Fibroblast of lung (primary cell): ENCODE results near the gene TNFSF8. TPM values are rescaled to one million over a fixed set of nuclear protein-coding genes. Genes with fewer than 3 reads are reported as not detected.

Experiments
- DNase-seq, 2 donors: peaks; one replicate each; pipeline versions ENCODE4 v3.0.0 to v3.0.0-alpha.2; 2010; ENCODE audit warnings: low read depth in 2 of 2
- H2AFZ ChIP-seq: 2 replicates; pipeline ENCODE4 v1.5.1; 2012; ENCODE audit warnings: low read length, control low read depth, inconsistent platforms
- H3K27ac ChIP-seq: 2 replicates; pipeline ENCODE4 v1.5.1; 2011; ENCODE audit warnings: low read length, control low read depth; ENCODE audit not compliant: insufficient read depth
- H3K27me3 ChIP-seq: 2 replicates; pipeline ENCODE4 v1.5.1; 2011; ENCODE audit warnings: mild to moderate bottlenecking, low read length; ENCODE audit not compliant: control insufficient read depth, insufficient read depth
- H3K36me3 ChIP-seq: 2 replicates; pipeline ENCODE4 v1.5.1; 2011; ENCODE audit warnings: low read length; ENCODE audit not compliant: control insufficient read depth, insufficient read depth
- H3K4me1 ChIP-seq: 2 replicates; pipeline ENCODE4 v1.5.1; 2011; ENCODE audit warnings: low read length; ENCODE audit not compliant: control insufficient read depth, insufficient read depth; ENCODE audit errors: extremely low read depth
- H3K4me2 ChIP-seq: 2 replicates; pipeline ENCODE4 v1.5.1; 2011; ENCODE audit warnings: low read length, control low read depth; ENCODE audit not compliant: insufficient read depth; ENCODE audit errors: extremely low read depth
- H3K4me3 ChIP-seq, 4 experiments: fragments of 200-600 bp in 1 of 4; sonication (generic) in 1 of 4; replicated peaks in 1 of 4; 2 replicates each; pipeline ENCODE4 v1.5.1; 2011 to 2016; ENCODE audit warnings: low read length in 4 of 4, low read depth in 3 of 4, mild to moderate bottlenecking in 3 of 4, control low read depth in 2 of 4, inconsistent platforms in 1 of 4, mixed read lengths in 1 of 4; ENCODE audit not compliant: insufficient read depth in 1 of 4; ENCODE audit errors: control extremely low read depth in 1 of 4
- H3K79me2 ChIP-seq: 2 replicates; pipeline ENCODE4 v1.5.1; 2012; ENCODE audit warnings: mild to moderate bottlenecking, low read length, inconsistent platforms; ENCODE audit not compliant: control insufficient read depth, insufficient read depth
- H3K9ac ChIP-seq: 2 replicates; pipeline ENCODE4 v1.5.1; 2011; ENCODE audit warnings: mild to moderate bottlenecking, low read length, control low read depth; ENCODE audit not compliant: insufficient read depth
- H3K9me3 ChIP-seq: 2 replicates; pipeline ENCODE4 v1.5.1; 2012; ENCODE audit warnings: low read depth, low read length; ENCODE audit not compliant: control insufficient read depth, insufficient read depth
- H4K20me1 ChIP-seq: 2 replicates; pipeline ENCODE4 v1.5.1; 2011; ENCODE audit warnings: low read length; ENCODE audit not compliant: control insufficient read depth, insufficient read depth; ENCODE audit errors: extremely low read depth
- CTCF ChIP-seq, 2 donors: IDR thresholded peaks in 1 of 2; conservative IDR thresholded peaks in 1 of 2; 1 replicate in 1 of 2; 2 replicates in 1 of 2; pipeline ENCODE4 v1.5.1; 2011 to 2012; ENCODE audit warnings: low read length in 2 of 2, control low read depth in 1 of 2, inconsistent platforms in 1 of 2, low read depth in 1 of 2, mild to moderate bottlenecking in 1 of 2
- EZH2 ChIP-seq: IDR thresholded peaks from 2 replicates; pipeline ENCODE4 v1.5.1; 2012; ENCODE audit warnings: low read length, control low read depth, mild to moderate bottlenecking; ENCODE audit errors: missing control alignments
- polyA plus RNA-seq, 2 donors: library from polyadenylated mRNA; depleted of rRNA in 1 of 2; stranded (reverse) in 1 of 2; unstranded in 1 of 2; fragments of >200 nt; gene quantifications; 2 replicates each; pipeline ENCODE4 v1.2.1, GENCODE V29; 2011 to 2012; ENCODE audit warnings: missing spikeins in 1 of 2
- total RNA-seq: library from RNA; depleted of rRNA; stranded (reverse); fragments of >200 nt; gene quantifications from 2 replicates; pipeline ENCODE4 v1.2.1, GENCODE V29; 2014

Gene TNFSF8
- total and polyA plus RNA-seq, 2 donors (not counting 1 experiment from before 2014, with no cell fraction given): not detected

GRCh38 chr9:114898741-114899140 is 31.6 kb downstream of the TNFSF8 start:
- Histone ChIP-seq H3K36me3 (no peaks in the 10 kb centered on the region), H3K79me2 (no peaks in the 10 kb centered on the region), H2AFZ (no peak overlapping the region), H3K27ac (no peak overlapping the region), H4K20me1 (no peaks in the 10 kb centered on the region), H3K4me2 (no peak overlapping the region), H3K9me3 (no peaks in the 10 kb centered on the region), H3K9ac (no peak overlapping the region), H3K27me3 (no peaks in the 10 kb centered on the region), H3K4me1 (peaks cover 39% of the 10 kb centered on the region), H3K4me3 (no peak overlapping the region)
- no peak for TF ChIP-seq EZH2
- no peak for TF ChIP-seq CTCF (conservative IDR thresholded peaks at IDR 0.05 in 1 of 2, IDR thresholded peaks at IDR 0.05 in 1 of 2; ENCODE audit: low read depth in 1 of 2, low read length in 2 of 2)
- DNase-seq: no peak

GRCh38 chr9:114897196-114897595 is 33.2 kb downstream of the TNFSF8 start:
- no peak overlapping the region for H3K9ac ChIP-seq
- no peaks in the 10 kb centered on the region for H3K36me3 ChIP-seq
- no peak overlapping the region for H3K4me2 ChIP-seq
- H3K9me3 ChIP-seq: no peaks in the 10 kb centered on the region
- no peaks in the 10 kb centered on the region for H3K79me2 ChIP-seq
- H2AFZ ChIP-seq: no peak overlapping the region
- DNase-seq: peak in 1 of 2 donors; percentile 28
- peak overlapping the region; percentile 4 for H3K27ac ChIP-seq
- H3K4me3 ChIP-seq: no peak overlapping the region
- H3K4me1 ChIP-seq: peaks cover 37% of the 10 kb centered on the region
- H3K27me3 ChIP-seq: no peaks in the 10 kb centered on the region
- H4K20me1 ChIP-seq: no peaks in the 10 kb centered on the region
- no peak for TF ChIP-seq CTCF (conservative IDR thresholded peaks at IDR 0.05 in 1 of 2, IDR thresholded peaks at IDR 0.05 in 1 of 2; ENCODE audit: low read depth in 1 of 2, low read length in 2 of 2)
- TF ChIP-seq EZH2: no peak

GRCh38 chr9:114896344-114896743 is 34.0 kb downstream of the TNFSF8 start:
- no peaks in the 10 kb centered on the region for H3K79me2 ChIP-seq
- H3K36me3 ChIP-seq: no peaks in the 10 kb centered on the region
- H3K4me1 ChIP-seq: peaks cover 32% of the 10 kb centered on the region
- H4K20me1 ChIP-seq: no peaks in the 10 kb centered on the region
- H3K9me3 ChIP-seq: no peaks in the 10 kb centered on the region
- no peak overlapping the region for H3K4me3 ChIP-seq
- H2AFZ ChIP-seq: no peak overlapping the region
- H3K9ac ChIP-seq: no peak overlapping the region
- no peak for DNase-seq
- no peak overlapping the region for H3K4me2 ChIP-seq
- no peak overlapping the region for H3K27ac ChIP-seq
- TF ChIP-seq EZH2: no peak
- no peak for TF ChIP-seq CTCF (conservative IDR thresholded peaks at IDR 0.05 in 1 of 2, IDR thresholded peaks at IDR 0.05 in 1 of 2; ENCODE audit: low read depth in 1 of 2, low read length in 2 of 2)
- H3K27me3 ChIP-seq: no peaks in the 10 kb centered on the region
